Esophagus mucosa (tissue), 1 donor: Measurements from ENCODE around the gene CDC42. TPM values are rescaled to one million over a fixed set of nuclear protein-coding genes. Genes with fewer than 3 reads are reported as not detected.

Experiments
- ATAC-seq: fragments of 200-7000 bp; cut with Tn5 transposase; one replicate; pipeline ENCODE4 v1.9.1; 2020
- total RNA-seq: library from RNA; stranded (reverse); gene quantifications from one replicate; pipeline ENCODE4 v1.2.4, GENCODE V29; 2023
- donor health status: DM: yes; HTN: yes; CAD: no.

The CDC42 gene
- total RNA-seq, 1 donor from 2014 or later = 208 TPM

- ATAC-seq = no peak
These were observed 23.8 kb downstream of the CDC42 start for GRCh38 chr1:22076346-22076745.

DNA sequence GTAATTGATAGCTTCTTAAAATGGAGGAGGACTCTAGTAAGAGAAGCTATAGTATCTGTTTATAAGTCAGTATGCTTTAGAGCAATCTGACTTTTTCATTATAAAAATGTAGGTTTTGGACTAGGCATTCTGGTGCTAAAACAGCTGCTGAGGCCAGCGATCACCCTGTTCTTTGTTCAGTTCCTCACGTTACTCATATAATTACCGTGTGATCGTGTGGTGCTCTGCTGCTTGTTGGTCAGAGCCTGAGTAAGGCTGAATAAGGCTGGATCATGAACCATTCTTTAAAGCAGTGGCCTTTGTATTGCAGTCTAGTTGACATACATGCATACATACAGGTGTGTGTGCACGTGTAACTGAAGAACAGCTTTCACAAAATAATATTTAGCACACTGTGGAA is 25.2 kb downstream of the CDC42 start:
- peak; percentile 66 for ATAC-seq

- no peak for ATAC-seq
These were observed 25.6 kb downstream of the CDC42 start for GRCh38 chr1:22078133-22078532.

DNA sequence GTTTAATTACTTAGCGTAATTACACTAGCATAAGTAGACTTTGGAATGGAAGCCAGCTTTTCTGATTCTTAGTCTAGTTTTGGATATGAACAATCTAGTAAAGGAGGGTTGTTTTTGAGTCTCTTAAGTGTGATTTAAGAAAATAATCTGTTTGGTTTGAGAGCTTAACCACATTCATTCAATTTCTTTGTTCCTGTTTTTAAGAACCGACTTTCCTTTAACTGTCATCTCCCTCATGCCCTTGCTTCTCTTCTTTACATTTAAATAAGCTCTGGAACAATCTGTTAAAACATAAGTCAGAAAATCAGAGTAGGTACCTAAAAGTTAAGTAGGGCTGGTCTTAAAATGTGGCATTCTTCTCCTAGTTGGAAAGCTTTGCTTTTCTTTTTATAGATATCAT is 27.7 kb downstream of the CDC42 start:
- ATAC-seq = no peak

- no peak for ATAC-seq
These were observed 35.8 kb downstream of the CDC42 start for GRCh38 chr1:22088331-22088730.

DNA sequence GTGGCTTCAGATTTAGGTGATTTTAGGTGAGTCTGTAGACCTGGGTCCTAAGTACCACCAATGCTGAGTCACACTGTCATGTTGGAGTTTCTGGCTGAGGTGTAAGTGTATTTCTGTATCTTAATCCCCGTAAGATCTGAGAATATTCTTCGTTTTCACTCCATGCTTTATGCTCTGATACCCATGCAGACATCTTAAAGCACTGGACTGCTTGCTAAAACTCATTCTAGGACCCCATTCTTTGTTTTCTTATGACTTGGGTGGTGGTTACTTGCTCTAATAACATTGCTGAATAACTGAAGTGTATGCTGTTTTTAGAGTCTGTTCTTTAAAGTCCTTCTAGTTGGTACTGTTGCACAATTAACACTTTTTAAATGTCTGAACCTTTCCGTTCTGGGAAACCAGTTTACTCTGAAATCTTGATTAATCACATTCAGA is 36.6 kb downstream of the CDC42 start:
- no peak for ATAC-seq

- no peak for ATAC-seq
These were observed 37.3 kb downstream of the CDC42 start for GRCh38 chr1:22089787-22090186.

GRCh38 chr1:22090867-22091266 is 38.4 kb downstream of the CDC42 start:
- ATAC-seq = no peak

GRCh38 chr1:22092026-22092768 is 39.7 kb downstream of the CDC42 start:
- ATAC-seq = peak; percentile 55

- ATAC-seq = no peak
These were observed 41.0 kb downstream of the CDC42 start for GRCh38 chr1:22093513-22093912.

DNA sequence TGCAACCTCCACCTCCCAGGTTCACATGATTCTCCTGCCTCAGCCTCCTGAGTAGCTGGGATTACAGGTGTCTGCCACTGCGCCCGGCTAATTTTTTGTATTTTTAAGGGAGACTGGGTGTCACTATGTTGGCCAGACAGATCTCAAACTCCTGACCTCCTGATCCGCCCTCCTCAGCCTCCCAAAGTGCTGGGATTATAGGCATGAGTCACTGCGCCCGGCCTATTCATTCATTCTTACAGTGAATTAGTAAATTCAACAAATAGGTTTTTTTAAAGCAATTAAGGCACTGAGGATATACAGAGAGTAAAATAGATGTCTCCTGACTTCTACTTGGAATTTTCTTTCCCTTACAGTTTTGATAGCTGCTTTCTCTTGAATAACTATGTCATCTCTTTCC is 43.5 kb downstream of the CDC42 start:
- peak; percentile 33 for ATAC-seq

GRCh38 chr1:22096463-22096862 is 44.0 kb downstream of the CDC42 start:
- ATAC-seq = peak; percentile 10

- no peak for ATAC-seq
These were observed 46.2 kb downstream of the CDC42 start for GRCh38 chr1:22098752-22099151.

DNA sequence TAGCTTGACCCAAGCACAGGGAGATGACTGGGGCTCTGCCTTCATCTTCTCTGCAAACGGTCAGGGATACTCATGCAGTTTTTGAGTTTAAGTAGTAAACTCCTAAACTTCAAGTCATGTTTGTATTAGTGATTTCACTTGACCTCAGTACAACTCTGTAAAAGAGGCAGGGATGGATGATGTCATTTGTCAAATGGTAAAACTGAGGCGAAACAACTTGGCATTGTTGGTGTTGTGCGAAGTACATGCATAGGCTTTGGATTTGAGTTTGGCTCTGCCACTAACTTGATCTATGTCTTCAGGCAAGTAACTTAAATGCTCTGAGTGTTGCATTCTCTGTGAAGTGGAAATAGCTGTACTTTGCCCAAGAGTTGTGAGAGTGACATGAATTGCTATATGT is 47.7 kb downstream of the CDC42 start:
- ATAC-seq = no peak

DNA sequence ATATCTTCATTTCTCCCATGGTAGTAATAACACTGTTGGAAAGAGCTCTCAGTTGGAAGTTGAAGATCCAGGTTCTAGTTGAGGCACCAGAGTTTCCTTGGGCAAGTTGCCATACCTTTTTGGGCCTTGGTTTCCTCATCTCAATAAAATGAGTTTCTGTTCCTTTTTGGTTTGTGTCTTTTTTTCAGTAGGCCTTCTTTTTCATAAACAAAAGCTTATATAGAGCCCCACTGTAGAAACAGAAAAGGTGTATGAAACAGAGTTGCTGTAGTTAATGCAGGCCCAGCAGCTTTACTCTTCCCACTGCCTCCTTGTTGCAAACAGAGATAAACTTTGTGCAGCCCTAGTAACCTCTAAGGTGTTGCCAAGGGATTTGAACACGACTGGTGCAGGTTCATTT is 48.7 kb downstream of the CDC42 start:
- ATAC-seq = no peak

DNA sequence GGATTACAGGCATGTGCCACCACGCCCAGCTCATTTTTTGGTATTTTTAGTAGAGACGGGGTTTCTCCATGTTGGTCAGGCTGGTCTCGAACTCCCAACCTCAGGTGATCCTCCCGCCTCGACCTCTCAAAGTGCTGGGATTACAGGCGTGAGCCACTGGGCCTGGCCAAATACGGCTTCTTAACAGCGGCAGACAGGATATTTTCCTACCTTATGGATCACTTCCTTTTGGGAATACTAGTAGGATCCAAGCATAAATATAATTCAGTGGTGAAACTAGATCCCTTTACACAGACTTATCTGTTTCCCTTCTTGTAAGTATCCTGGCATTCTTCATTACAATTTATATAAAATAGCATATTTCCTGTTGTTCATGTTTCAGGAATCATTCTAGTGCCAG is 49.5 kb downstream of the CDC42 start:
- no peak for ATAC-seq

GRCh38 chr1:22102746-22103145 is 50.2 kb downstream of the CDC42 start:
- ATAC-seq = no peak

- no peak for ATAC-seq
These were observed 51.6 kb downstream of the CDC42 start for GRCh38 chr1:22104094-22104493.

- ATAC-seq = no peak
These were observed 52.4 kb downstream of the CDC42 start for GRCh38 chr1:22104865-22105437.

- peak; percentile 50 for ATAC-seq
These were observed 53.2 kb downstream of the CDC42 start for GRCh38 chr1:22105611-22106207.

GRCh38 chr1:22107126-22107525 is 54.6 kb downstream of the CDC42 start:
- ATAC-seq = no peak

GRCh38 chr1:22108339-22109105 is 56.0 kb downstream of the CDC42 start:
- no peak for ATAC-seq

- ATAC-seq = no peak
These were observed 57.5 kb downstream of the CDC42 start for GRCh38 chr1:22110016-22110415.
